ENCODE results near the gene SLC66A3.

SLC66A3 gene

DNA sequence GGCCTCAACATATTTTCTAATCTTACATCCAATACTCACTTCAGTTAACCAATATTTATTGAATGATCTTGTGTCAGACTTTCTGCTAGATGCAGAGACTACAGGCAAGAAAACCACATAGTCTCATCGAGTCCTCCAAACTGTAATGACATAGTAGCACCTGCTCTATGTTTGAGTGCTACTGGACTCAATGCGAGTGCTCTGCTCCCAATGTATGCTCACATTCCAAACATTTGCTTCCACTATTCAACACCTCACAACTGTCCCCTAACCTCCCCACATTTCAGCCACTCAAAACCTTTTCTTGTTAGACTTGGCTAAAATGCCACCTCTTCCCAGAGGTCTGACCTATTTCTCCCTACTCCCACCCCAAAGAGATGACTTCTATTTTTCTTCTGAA is 65.2 kb downstream of the SLC66A3 start:
- DNase-seq = no peak

DNA sequence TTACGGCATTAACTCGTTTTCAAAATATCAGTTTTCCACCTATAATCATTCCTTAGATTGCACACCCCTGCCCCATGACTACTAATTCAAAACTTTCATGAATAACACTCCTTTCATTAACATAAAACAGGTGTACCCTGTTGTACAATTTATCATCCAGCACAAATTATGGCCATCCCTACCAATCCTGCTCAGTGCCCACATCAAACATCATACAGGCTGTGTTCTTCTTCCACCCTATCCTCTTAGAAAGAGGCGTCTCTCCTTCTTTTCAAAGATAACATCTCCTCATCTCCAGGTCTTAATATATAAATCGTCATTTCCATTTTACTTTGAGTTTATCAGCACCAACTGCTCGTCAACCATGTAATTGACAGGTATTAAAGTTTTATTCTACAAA is 67.6 kb downstream of the SLC66A3 start:
- DNase-seq = no peak

DNA sequence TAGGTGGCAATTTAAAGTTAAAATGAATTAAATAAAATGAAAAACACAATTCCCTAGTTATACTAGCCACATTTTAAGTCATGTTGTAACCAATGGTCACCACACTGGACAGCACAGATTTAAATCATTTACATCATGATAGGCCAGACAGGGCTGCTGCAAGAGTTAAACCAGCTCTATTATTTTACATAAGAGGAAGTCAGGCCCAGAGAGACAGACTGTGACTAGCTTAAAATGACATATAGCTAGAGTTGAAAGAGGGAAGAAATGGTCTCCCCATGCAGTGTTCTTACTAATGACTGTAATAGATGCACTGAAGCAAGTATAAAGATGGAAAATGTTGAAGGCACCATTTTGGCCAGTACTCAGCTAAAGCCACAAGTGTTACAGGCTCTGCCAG is 69.6 kb downstream of the SLC66A3 start:
- DNase-seq = no peak

DNA sequence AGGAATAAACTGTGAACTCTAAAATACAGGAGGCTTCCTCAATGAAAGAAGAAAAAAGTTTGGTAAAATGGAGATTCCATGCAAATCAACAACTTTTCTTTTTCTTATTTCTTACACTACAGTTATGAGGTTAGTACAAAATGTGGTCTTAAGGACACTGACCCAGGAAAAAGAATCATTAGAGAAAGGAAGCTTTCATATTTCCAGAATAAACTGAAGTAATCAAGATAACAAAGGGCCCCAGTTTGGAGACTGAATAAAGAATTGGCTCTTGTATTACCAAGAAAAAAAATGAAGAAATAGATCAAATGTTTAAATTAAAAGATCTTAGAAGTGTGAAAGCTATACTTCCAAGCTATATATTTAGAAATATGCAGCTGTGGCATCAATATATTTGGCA is 72.3 kb downstream of the SLC66A3 start:
- DNase-seq = no peak
